SU-DHL-6 (cell line): ENCODE results near the gene EEPD1.

Source experiments
- EZH2phosphoT487 ChIP-seq: fragments of 200-600 bp; sonication (generic), shearing (Covaris generic); conservative IDR thresholded peaks from 2 replicates; pipeline ENCODE4 v1.6.1; 2018; ENCODE audit warnings: mild to moderate bottlenecking, antibody characterized with exemption, low read length, moderate library complexity, mixed read lengths
- TF ChIP-seq, protein P1 (sequence below): fragments of 200-600 bp; sonication (generic); IDR thresholded peaks from one replicate; pipeline ENCODE4 v1.5.1; 2017; ENCODE audit warnings: antibody characterized with exemption, mild to moderate bottlenecking, low read length, moderate library complexity; ENCODE audit not compliant: insufficient read depth, poor library complexity, severe bottlenecking

GRCh38 chr7:36227223-36227622 is 74.2 kb downstream of the EEPD1 start:
- TF ChIP-seq, protein P1, sequence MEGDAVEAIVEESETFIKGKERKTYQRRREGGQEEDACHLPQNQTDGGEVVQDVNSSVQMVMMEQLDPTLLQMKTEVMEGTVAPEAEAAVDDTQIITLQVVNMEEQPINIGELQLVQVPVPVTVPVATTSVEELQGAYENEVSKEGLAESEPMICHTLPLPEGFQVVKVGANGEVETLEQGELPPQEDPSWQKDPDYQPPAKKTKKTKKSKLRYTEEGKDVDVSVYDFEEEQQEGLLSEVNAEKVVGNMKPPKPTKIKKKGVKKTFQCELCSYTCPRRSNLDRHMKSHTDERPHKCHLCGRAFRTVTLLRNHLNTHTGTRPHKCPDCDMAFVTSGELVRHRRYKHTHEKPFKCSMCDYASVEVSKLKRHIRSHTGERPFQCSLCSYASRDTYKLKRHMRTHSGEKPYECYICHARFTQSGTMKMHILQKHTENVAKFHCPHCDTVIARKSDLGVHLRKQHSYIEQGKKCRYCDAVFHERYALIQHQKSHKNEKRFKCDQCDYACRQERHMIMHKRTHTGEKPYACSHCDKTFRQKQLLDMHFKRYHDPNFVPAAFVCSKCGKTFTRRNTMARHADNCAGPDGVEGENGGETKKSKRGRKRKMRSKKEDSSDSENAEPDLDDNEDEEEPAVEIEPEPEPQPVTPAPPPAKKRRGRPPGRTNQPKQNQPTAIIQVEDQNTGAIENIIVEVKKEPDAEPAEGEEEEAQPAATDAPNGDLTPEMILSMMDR = no peak
- TF ChIP-seq EZH2phosphoT487 = no peak
